Neutrophil (primary cell): ENCODE data around the gene NBPF26.
"Not testable (repeated sequence)": the region's sequence is repeated elsewhere in the genome, so short reads cannot be mapped to it uniquely, and the experiment has no call there.

Experiments used
- H3K27ac ChIP-seq: fragments of 200-600 bp; sonication (generic); 2 replicates; pipeline ENCODE4 v1.5.1; 2016; ENCODE audit warnings: mild to moderate bottlenecking, moderate library complexity
- H3K27me3 ChIP-seq: fragments of 200-600 bp; sonication (generic); 2 replicates; pipeline ENCODE4 v1.6.0; 2016; ENCODE audit warnings: mild to moderate bottlenecking
- H3K36me3 ChIP-seq: fragments of 200-600 bp; sonication (generic); 2 replicates; pipeline ENCODE4 v1.5.1; 2017
- H3K4me1 ChIP-seq, 2 experiments: fragments of 200-600 bp in 1 of 2; sonication (generic) in 1 of 2; 1 replicate in 1 of 2; 2 replicates in 1 of 2; pipeline versions ENCODE4 v1.5.1 to v1.6.1; 2013 to 2016; ENCODE audit warnings: low read depth in 1 of 2, low read length in 1 of 2, mild to moderate bottlenecking in 1 of 2, moderate library complexity in 1 of 2; ENCODE audit not compliant: control insufficient read depth in 1 of 2, insufficient read depth in 1 of 2
- H3K4me3 ChIP-seq, 2 experiments: fragments of 200-600 bp in 1 of 2; sonication (generic) in 1 of 2; 1 replicate in 1 of 2; 2 replicates in 1 of 2; pipeline ENCODE4 v1.5.1; 2013 to 2016; ENCODE audit warnings: low read depth in 1 of 2, low read length in 1 of 2, mild to moderate bottlenecking in 1 of 2, moderate library complexity in 1 of 2
- H3K9me3 ChIP-seq: fragments of 200-600 bp; sonication (generic); 2 replicates; pipeline ENCODE4 v1.5.1; 2016

Gene NBPF26

DNA sequence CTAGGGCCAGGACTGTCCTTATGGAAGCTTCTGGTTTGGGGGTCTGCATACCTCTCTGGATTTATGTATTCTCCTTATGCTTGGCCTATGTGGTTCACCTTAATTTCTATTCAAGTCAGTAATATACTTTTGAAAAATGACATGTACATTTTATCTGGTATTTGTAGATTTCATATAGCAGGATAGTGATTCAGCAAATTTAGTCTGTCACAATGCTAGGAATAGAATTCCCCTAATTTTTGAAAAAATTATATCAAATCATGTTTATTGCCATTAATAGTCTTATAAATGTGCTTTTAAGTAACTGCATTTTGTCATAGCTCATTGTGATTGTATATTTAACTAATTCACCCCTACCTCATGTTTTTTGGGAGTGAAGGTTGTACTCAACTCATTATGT is 158.2 kb downstream of the NBPF26 start:
- H3K4me1 ChIP-seq, H3K36me3 ChIP-seq, H3K4me3 ChIP-seq, H3K27me3 ChIP-seq, H3K9me3 ChIP-seq, H3K27ac ChIP-seq: not testable (repeated sequence)
